ENCODE results near the gene MOCS2.

GRCh38 chr5:53128481-53128880 is 18.9 kb upstream of the MOCS2 start:
- TF ChIP-seq CEBPB (tag; IDR thresholded peaks at IDR 0.05), result no peak
- no peak for TF ChIP-seq ZBTB1 (CRISPR knock-in tag; IDR thresholded peaks at IDR 0.05; ENCODE audit: borderline replicate concordance, low read depth)
- no peak for TF ChIP-seq BDP1 (IDR thresholded peaks at IDR 0.05; ENCODE audit: insufficient read depth, insufficient read length)
- TF ChIP-seq SP1 (CRISPR knock-in tag; IDR thresholded peaks at IDR 0.05), result no peak
- TF ChIP-seq RB1 (IDR thresholded peaks at IDR 0.05; ENCODE audit: low read depth), result no peak
- no peak for TF ChIP-seq POLR2AphosphoS5 (IDR thresholded peaks at IDR 0.05; ENCODE audit: control insufficient read depth, insufficient read depth, low read depth, low read length)

All from K562 (cell line).